ENCODE results near the gene C6orf120.

DNA sequence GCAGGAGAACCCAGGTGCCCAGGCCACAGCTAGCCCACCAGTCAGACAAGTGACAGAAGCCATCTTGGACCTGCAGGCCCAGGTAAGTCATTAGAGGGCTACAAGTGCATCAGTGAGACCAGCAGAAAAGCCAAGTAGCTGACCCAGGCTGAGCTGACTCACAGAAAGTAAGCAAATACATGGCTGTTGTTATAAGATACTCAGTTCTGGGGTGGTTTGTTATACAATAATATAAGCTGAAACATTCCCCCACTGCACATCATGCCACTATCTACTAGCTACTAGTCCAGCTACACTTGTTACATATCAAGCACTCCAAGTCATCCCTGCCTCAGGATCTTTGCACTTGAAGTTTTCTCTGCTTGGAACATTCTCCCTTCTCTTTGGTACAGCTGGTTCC, 39.4 kb downstream of the C6orf120 start:
- TF ChIP-seq, protein P1, sequence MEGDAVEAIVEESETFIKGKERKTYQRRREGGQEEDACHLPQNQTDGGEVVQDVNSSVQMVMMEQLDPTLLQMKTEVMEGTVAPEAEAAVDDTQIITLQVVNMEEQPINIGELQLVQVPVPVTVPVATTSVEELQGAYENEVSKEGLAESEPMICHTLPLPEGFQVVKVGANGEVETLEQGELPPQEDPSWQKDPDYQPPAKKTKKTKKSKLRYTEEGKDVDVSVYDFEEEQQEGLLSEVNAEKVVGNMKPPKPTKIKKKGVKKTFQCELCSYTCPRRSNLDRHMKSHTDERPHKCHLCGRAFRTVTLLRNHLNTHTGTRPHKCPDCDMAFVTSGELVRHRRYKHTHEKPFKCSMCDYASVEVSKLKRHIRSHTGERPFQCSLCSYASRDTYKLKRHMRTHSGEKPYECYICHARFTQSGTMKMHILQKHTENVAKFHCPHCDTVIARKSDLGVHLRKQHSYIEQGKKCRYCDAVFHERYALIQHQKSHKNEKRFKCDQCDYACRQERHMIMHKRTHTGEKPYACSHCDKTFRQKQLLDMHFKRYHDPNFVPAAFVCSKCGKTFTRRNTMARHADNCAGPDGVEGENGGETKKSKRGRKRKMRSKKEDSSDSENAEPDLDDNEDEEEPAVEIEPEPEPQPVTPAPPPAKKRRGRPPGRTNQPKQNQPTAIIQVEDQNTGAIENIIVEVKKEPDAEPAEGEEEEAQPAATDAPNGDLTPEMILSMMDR (IDR thresholded peaks at IDR 0.05; ENCODE audit: low read length), result no peak
- TF ChIP-seq EZH2phosphoT487 (IDR thresholded peaks at IDR 0.05; ENCODE audit: low read length), result no peak

All from MM.1S (cell line).